WTC11 (cell line): ENCODE data around the gene EFCC1. TPM values are rescaled to one million over a fixed set of nuclear protein-coding genes. Genes with fewer than 3 reads are reported as not detected.

Experiments used
- ATAC-seq: fragments of 200-7000 bp; cut with Tn5 transposase; 2 replicates; pipeline ENCODE4 v1.10.0; 2021; ENCODE audit warnings: mild to moderate bottlenecking, moderate library complexity
- CTCF ChIA-PET: fragments of 300-600 bp; sonication (Branson Sonifier 250); formaldehyde crosslinking; loops from one replicate; lab custom pipeline; 2021; ENCODE audit warnings: antibody characterized with exemption; lab: Charles Lee
- POLR2A ChIA-PET: fragments of 350-600 bp; sonication (Branson Sonifier 250); formaldehyde crosslinking; loops from one replicate; lab custom pipeline; 2021; ENCODE audit warnings: antibody characterized with exemption; lab: Charles Lee
- DNase-seq: peaks from one replicate; pipeline ENCODE4 v3.0.0; 2021; ENCODE audit warnings: low spot score
- H3K27ac Mint-ChIP-seq: 2 replicates; pipeline ENCODE4 v1.8.0; 2021; ENCODE audit warnings: mixed read lengths
- H3K27me3 Mint-ChIP-seq: 2 replicates; pipeline ENCODE4 v1.8.0; 2021; ENCODE audit warnings: low read depth, mild to moderate bottlenecking, moderate library complexity, mixed read lengths
- H3K36me3 Mint-ChIP-seq: 2 replicates; pipeline ENCODE4 v1.8.0; 2021; ENCODE audit warnings: mixed read lengths
- H3K4me1 Mint-ChIP-seq: 2 replicates; pipeline ENCODE4 v1.8.0; 2022; ENCODE audit warnings: mixed read lengths
- H3K4me3 Mint-ChIP-seq: 2 replicates; pipeline ENCODE4 v1.8.0; 2021; ENCODE audit warnings: mild to moderate bottlenecking, moderate library complexity, mixed read lengths
- H3K9me3 Mint-ChIP-seq: 2 replicates; pipeline ENCODE4 v1.8.0; 2021; ENCODE audit warnings: mixed read lengths
- ATF2 ChIP-seq: sonication (generic); formaldehyde crosslinking; IDR thresholded peaks from 2 replicates; pipeline ENCODE4 v1.8.1; 2022; ENCODE audit warnings: low read depth, missing genetic modification reagents, borderline replicate concordance
- ATF6 ChIP-seq: sonication (generic); formaldehyde crosslinking; IDR thresholded peaks from 2 replicates; pipeline ENCODE4 v1.8.1; 2023; ENCODE audit warnings: mild to moderate bottlenecking, missing genetic modification reagents
- CREM ChIP-seq: sonication (generic); formaldehyde crosslinking; IDR thresholded peaks from 2 replicates; pipeline ENCODE4 v1.8.1; 2022; ENCODE audit warnings: mild to moderate bottlenecking, missing genetic modification reagents, moderate library complexity
- E2F1 ChIP-seq: sonication (generic); formaldehyde crosslinking; IDR thresholded peaks from 2 replicates; pipeline ENCODE4 v1.8.0; 2022; ENCODE audit warnings: mild to moderate bottlenecking, missing genetic modification reagents
- ELF4 ChIP-seq: sonication (generic); formaldehyde crosslinking; IDR thresholded peaks from 2 replicates; pipeline ENCODE4 v1.8.1; 2022; ENCODE audit warnings: low read depth, mild to moderate bottlenecking, moderate library complexity, missing genetic modification reagents
- FOXP4 ChIP-seq: sonication (generic); formaldehyde crosslinking; IDR thresholded peaks from 2 replicates; pipeline ENCODE4 v1.8.0; 2022; ENCODE audit warnings: mild to moderate bottlenecking, missing genetic modification reagents
- HMGA2 ChIP-seq: fragments of 250-450 bp; sonication (Bioruptor Pico); IDR thresholded peaks from 2 replicates; pipeline ENCODE4 v1.4.0; 2021; ENCODE audit warnings: mild to moderate bottlenecking, moderate library complexity
- IRF2 ChIP-seq: sonication (generic); formaldehyde crosslinking; IDR thresholded peaks from 2 replicates; pipeline ENCODE4 v1.8.0; 2022; ENCODE audit warnings: low read depth, missing genetic modification reagents, borderline replicate concordance
- MLX ChIP-seq: sonication (generic); formaldehyde crosslinking; IDR thresholded peaks from 2 replicates; pipeline ENCODE4 v1.8.1; 2023; ENCODE audit warnings: mild to moderate bottlenecking, missing genetic modification reagents, moderate library complexity
- MXD4 ChIP-seq: fragments of 250-450 bp; sonication (Bioruptor Pico); IDR thresholded peaks from 2 replicates; pipeline ENCODE4 v1.8.0; 2021; ENCODE audit warnings: mild to moderate bottlenecking, moderate library complexity, borderline replicate concordance
- USF1 ChIP-seq: sonication (generic); formaldehyde crosslinking; IDR thresholded peaks from 2 replicates; pipeline ENCODE4 v1.8.0; 2022; ENCODE audit warnings: mild to moderate bottlenecking, missing genetic modification reagents
- USF2 ChIP-seq: sonication (generic); formaldehyde crosslinking; IDR thresholded peaks from 2 replicates; pipeline ENCODE4 v1.8.1; 2023; ENCODE audit warnings: mild to moderate bottlenecking, missing genetic modification reagents, moderate library complexity
- ZNF219 ChIP-seq: sonication (generic); formaldehyde crosslinking; IDR thresholded peaks from 2 replicates; pipeline ENCODE4 v1.8.0; 2023; ENCODE audit warnings: missing genetic modification reagents, mild to moderate bottlenecking, borderline replicate concordance
- ZNF512 ChIP-seq: sonication (generic); formaldehyde crosslinking; IDR thresholded peaks from 2 replicates; pipeline ENCODE4 v1.8.1; 2022; ENCODE audit warnings: missing genetic modification reagents, borderline replicate concordance
- total RNA-seq: library from RNA; stranded (reverse); gene quantifications from 3 replicates; pipeline ENCODE4 v1.2.3, GENCODE V29; 2021

The EFCC1 gene
- total RNA-seq, 1 experiment from 2014 or later, result 0.31 TPM

- peak; percentile 49 for ATAC-seq
- Mint-ChIP-seq H3K4me1 (peaks cover 7% of the 10 kb centered on the region), H3K9me3 (peaks cover 4% of the 10 kb centered on the region; the same call in 1 of the 2 replicates)
- TF ChIP-seq USF2 (CRISPR knock-in tag) (no peak), MXD4 (CRISPR knock-in tag) (no peak), ZNF219 (CRISPR knock-in tag) (no peak), HMGA2 (CRISPR knock-in tag) (no peak), E2F1 (CRISPR knock-in tag) (no peak), FOXP4 (CRISPR knock-in tag) (no peak), MLX (CRISPR knock-in tag) (no peak), CREM (CRISPR knock-in tag) (no peak), ATF2 (CRISPR knock-in tag) (no peak), USF1 (CRISPR knock-in tag) (no peak), ATF6 (CRISPR knock-in tag) (no peak), ZNF512 (CRISPR knock-in tag) (no peak), IRF2 (CRISPR knock-in tag) (no peak), ELF4 (no peak)
- TF ChIP-seq, all 79 proteins: peak for 0
- CTCF ChIA-PET, result interaction anchor here (0.7 to 3.2 kb wide), 13 partner anchors 10 to 46 kb away, joined by 3 to 38 read pairs (median 5); no protein-coding TSS in a partner anchor
- POLR2A ChIA-PET, result no interaction called here
- no peak overlapping the region for H3K4me3 Mint-ChIP-seq
- no peak overlapping the region for H3K27ac Mint-ChIP-seq
- no peak for DNase-seq
- H3K27me3 Mint-ChIP-seq, result no peaks in the 10 kb centered on the region; the same call in 1 of the 2 replicates
- no peaks in the 10 kb centered on the region for H3K36me3 Mint-ChIP-seq
Observed at GRCh38 chr3:129016356-129016719, 15.2 kb downstream of the EFCC1 start.
